Putamen (tissue), 1 donor: ENCODE results near the gene SNRPE.

ENCODE experiments used
- DNase-seq: peaks from one replicate; pipeline ENCODE4 v3.0.0-alpha.2; 2016; ENCODE audit warnings: low spot score

Gene SNRPE

GRCh38 chr1:203880606-203881005, 19.2 kb downstream of the SNRPE start:
- no peak for DNase-seq

- DNase-seq = no peak
Observed at GRCh38 chr1:203888807-203889251, 27.4 kb downstream of the SNRPE start.

DNA sequence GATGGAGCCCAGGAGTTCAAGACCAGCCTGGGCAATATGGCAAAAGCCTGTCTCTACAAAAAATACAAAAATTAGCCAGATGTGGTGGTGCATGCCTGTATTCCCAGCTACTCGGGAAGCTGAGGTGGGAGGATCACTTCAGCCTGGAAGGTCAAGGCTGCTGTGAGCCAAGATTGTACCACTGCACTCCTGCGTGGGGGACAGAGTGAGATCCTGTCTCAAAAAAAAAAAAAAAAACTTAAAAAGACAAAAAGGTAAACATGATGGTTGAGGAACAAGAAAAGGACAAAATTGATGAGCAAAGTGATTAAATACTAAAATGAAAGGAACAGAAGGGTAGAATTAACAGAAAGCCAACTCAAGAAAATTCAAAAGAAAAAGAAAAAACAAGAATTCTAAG, 30.6 kb downstream of the SNRPE start:
- no peak for DNase-seq

DNA sequence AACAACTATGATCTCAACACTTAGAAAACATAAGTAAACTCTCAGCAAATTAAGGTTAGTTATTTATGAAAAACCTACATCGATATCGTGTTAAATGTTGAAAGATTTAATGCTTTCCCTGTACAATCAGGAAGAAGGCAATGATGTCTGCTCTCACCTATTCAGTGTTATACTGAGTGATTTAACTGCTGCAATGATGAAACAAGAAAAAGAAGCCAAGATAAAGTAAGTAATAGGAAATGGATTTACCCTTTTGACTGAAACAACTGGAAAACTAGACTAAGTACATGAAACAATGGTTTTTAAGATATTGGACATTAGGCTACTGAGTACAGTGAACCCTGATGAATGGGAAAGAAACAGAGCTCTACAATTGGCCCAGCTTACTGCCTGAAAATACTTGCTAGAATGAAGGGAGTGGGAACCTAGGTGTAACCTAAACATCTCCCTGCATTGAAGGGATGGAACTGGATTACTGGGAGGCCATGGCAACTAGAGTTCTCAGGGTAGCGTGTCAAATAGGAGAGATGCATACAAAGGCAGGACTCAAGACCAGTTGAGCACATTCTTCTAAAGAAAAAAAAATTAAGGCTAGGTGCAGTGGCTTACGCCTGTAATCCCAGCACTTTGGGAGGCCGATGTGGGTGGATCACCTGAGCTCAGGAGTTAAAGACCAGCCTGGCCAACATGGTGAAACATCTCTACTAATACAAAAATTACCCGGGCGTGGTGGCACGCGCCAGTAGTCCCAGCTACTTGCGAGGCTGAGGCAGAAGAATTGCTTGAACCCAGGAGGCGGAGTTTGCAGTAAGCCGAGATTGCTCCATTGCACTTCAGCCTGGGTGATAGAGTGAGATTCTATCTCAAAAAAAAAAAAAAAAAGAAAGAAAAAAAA, 37.3 kb downstream of the SNRPE start:
- DNase-seq = no peak

GRCh38 chr1:203899353-203899716, 37.9 kb downstream of the SNRPE start:
- no peak for DNase-seq

GRCh38 chr1:203899869-203900714, 38.7 kb downstream of the SNRPE start:
- no peak for DNase-seq

- no peak for DNase-seq
Observed at GRCh38 chr1:203901581-203901980, 40.2 kb downstream of the SNRPE start.

- DNase-seq = no peak
Observed at GRCh38 chr1:203905275-203905674, 43.9 kb downstream of the SNRPE start.

- peak; percentile 1 for DNase-seq
Observed at GRCh38 chr1:203906932-203907331, 45.5 kb downstream of the SNRPE start.

- DNase-seq = no peak
Observed at GRCh38 chr1:203907901-203908300, 46.5 kb downstream of the SNRPE start.

DNA sequence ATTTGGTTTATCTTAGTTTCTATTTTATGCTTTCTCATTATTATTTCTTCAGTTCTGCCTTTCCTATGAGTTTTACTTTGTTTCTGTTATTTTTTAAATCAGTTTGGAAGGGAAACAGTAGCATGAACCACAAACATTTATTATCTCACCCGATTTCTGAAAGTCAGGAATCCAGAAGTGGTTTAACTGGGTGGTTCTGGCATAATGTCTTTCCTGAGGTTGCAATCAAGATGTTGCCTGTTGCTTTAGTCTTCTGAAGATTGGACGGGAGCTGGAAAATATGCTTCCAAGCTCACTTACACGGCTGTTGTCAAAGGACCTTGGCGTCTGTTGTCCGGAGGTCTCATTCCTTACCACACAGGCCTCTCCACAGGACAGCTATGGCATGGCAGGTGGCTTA, 50.4 kb downstream of the SNRPE start:
- DNase-seq = no peak

GRCh38 chr1:203913073-203913521, 51.7 kb downstream of the SNRPE start:
- DNase-seq = no peak

DNA sequence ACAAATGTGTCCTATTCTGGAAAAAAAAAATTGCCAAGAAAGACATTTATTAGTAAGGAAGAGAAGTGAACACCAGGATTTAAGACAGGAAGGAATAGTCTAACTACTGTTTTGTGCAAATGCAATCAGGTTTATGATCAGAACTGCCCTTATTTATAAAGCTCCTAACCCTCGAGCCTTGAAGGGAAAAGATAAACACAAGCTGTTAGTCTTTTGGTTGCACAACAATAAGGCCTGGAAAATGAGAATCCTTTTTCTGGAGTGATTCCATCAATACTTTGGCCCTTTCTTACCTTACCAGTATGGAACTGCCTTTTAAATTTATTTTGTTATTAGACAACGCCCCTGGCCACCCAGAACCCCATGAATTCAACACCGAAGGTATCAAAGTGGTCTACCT, 52.9 kb downstream of the SNRPE start:
- no peak for DNase-seq

DNA sequence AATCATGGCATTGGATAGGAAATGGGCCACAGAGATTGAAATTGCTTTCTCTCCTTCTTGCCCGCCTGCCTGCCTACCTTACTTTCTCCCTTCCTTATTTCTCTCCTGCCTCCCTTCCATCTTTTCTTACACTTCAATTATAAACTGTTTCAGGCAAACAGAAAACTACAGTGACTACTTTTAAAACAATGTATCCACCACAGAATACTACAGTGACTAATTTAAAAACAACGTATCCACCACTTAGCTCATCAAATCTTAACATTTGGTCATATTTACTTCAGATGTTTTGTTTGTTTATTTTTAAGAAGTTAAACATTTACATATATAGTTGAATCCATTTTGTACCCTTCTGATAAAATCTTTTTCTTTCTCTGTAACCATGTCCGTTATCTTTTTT, 54.4 kb downstream of the SNRPE start:
- no peak for DNase-seq

- DNase-seq = no peak
Observed at GRCh38 chr1:203916756-203917155, 55.4 kb downstream of the SNRPE start.
